Measurements from ENCODE around the gene ADH1B. TPM values are rescaled to one million over a fixed set of nuclear protein-coding genes. Genes with fewer than 3 reads are reported as not detected.

ADH1B gene
- total and polyA plus RNA-seq, 2 of the 4 experiments (the other 2 are of a cell fraction) = 0.36 to 0.46 TPM

DNA sequence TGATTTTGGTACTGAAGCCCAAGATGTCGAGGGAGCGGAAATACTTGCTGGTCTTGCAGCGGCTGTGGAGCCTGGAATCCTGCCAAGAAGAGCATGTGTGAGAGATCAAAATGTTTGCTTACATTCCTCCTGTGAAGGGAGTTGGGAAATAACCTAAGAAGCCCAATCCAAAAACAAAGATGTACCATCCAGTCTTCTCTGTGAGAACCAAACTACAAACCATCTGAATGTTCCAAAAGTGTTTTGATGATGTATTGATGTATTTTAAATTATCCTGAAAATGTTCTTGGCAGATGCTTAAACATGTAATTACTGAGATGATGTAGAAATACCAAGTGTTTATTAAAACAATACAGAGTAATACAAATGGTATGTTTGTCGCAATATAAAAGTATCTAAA is 20.3 kb downstream of the ADH1B start:
- H3K4me2 ChIP-seq (ENCODE audit: low read depth, low read length) = no peak overlapping the region
- no peak overlapping the region for H2AFZ ChIP-seq (replicated peaks; ENCODE audit: low read length, poor library complexity)
- peak; percentile 86 for TF ChIP-seq CEBPB (IDR thresholded peaks at IDR 0.05; ENCODE audit: low read depth, low read length)
- no peak for TF ChIP-seq CHD1 (IDR thresholded peaks at IDR 0.05; ENCODE audit: low read depth, low read length)
- no peak for TF ChIP-seq MAZ (IDR thresholded peaks at IDR 0.05; ENCODE audit: borderline replicate concordance, low read depth, low read length)
- no CpG with 5 or more reads among the region's 4 CpGs for WGBS, 2 experiments (ENCODE audit: extremely low coverage in 2 of 2, insufficient read length in 1 of 2)
- peak overlapping the region; percentile 92 for H2BK5ac ChIP-seq (ENCODE audit: low read depth, low read length, poor library complexity, severe bottlenecking)
- DNase-seq = peak; percentile 97
- BruUV-seq (replicated peaks) = no TSS peak
- no peaks in the 10 kb centered on the region for H3K36me3 ChIP-seq (ENCODE audit: control insufficient read depth, insufficient read depth, low read length)
- H3K79me1 ChIP-seq (ENCODE audit: low read depth in 1 of 2, low read length in 2 of 2) = no peaks in the 10 kb centered on the region
- 0 out of 2 replicates have a peak overlapping the region, but pooled peaks have one; percentile 14 for H2BK20ac ChIP-seq (ENCODE audit: low read depth, low read length)
- no peak overlapping the region; the same call in 1 of the 2 replicates for H3K4ac ChIP-seq (ENCODE audit: low read depth, low read length)
- CTCF ChIA-PET = no interaction called here
- dilution Hi-C loops (cut with HindIII; ENCODE audit: low sequenced_read_pairs, unreplicated experiment) (no loop called here), intact Hi-C loops (cut with micrococcal nuclease) (loop anchor here (2.0 kb wide), 2 partner anchors 98 to 104 kb away; no protein-coding TSS in a partner anchor), in situ Hi-C loops (cut with MboI; ENCODE audit: low sequenced_read_pairs) (no loop called here)
- no peak overlapping the region for H3K4me3 ChIP-seq (ENCODE audit: insufficient read depth, low read depth, low read length)
- POLR2A ChIA-PET (ENCODE audit: unreplicated experiment) = no interaction called here
- H2BK15ac ChIP-seq (ENCODE audit: low read depth, low read length) = no peak overlapping the region
- H2AK5ac ChIP-seq (ENCODE audit: low read depth, low read length) = no peak overlapping the region
- peak overlapping the region; percentile 99; the same call in 1 of the 2 replicates for H3K27ac ChIP-seq (ENCODE audit: insufficient read depth, low read length)
- ATAC-seq (ENCODE audit: low read depth) = peak; percentile 87
- no peaks in the 10 kb centered on the region for H3K9me3 ChIP-seq (ENCODE audit: control insufficient read depth, insufficient read depth, low read length)
- no peak overlapping the region for H2AK9ac ChIP-seq (replicated peaks; ENCODE audit: low read depth, low read length, poor library complexity)
- no peak overlapping the region for H3K14ac ChIP-seq (replicated peaks; ENCODE audit: low read depth, low read length)
- H4K20me1 ChIP-seq (ENCODE audit: insufficient read depth, low read length) = no peaks in the 10 kb centered on the region
- H3K27me3 ChIP-seq (ENCODE audit: control insufficient read depth, insufficient read depth, low read length) = no peaks in the 10 kb centered on the region
- no peak overlapping the region for H3K23ac ChIP-seq (ENCODE audit: low read depth, low read length)
- H3K4me1 ChIP-seq (ENCODE audit: control insufficient read depth, insufficient read depth, low read length) = peaks cover 5% of the 10 kb centered on the region
- no peak overlapping the region for H4K91ac ChIP-seq (ENCODE audit: insufficient read depth, low read depth, low read length)
- H4K8ac ChIP-seq (ENCODE audit: low read depth in 2 of 2, low read length in 2 of 2) = no peak overlapping the region
- H3K18ac ChIP-seq (ENCODE audit: low read depth, low read length) = no peak overlapping the region
- H3K9me1 ChIP-seq (ENCODE audit: insufficient read depth, low read length) = no peaks in the 10 kb centered on the region
- no peak overlapping the region for H3K56ac ChIP-seq (ENCODE audit: extremely low read depth, insufficient read depth, low read length)
- H3K9ac ChIP-seq (ENCODE audit: low read depth, low read length) = no peak overlapping the region
- H4K5ac ChIP-seq (ENCODE audit: low read depth, low read length) = no peak overlapping the region
- H2BK120ac ChIP-seq (ENCODE audit: low read depth, low read length) = no peak overlapping the region; the same call in 1 of the 2 replicates
